HEK293T (cell line): ENCODE data around the gene DOCK10.

Source experiments
- CTCF ChIA-PET: fragments of 350-600 bp; formaldehyde crosslinking; extraction: SDS; loops from one replicate; lab custom pipeline; 2021; ENCODE audit warnings: antibody characterized with exemption, inconsistent platforms; lab: Yijun Ruan, JAX
- POLR2A ChIA-PET: fragments of 350-600 bp; formaldehyde crosslinking; extraction: SDS; loops from one replicate; lab custom pipeline; 2020; ENCODE audit warnings: antibody characterized with exemption, inconsistent platforms; lab: Yijun Ruan, JAX
- DNase-seq: peaks from one replicate; pipeline ENCODE4 v3.0.0; 2012; ENCODE audit warnings: mixed read lengths; ENCODE audit errors: extremely low spot score
- ARNT ChIP-seq: fragments of 450-650 bp; IDR thresholded peaks from 2 replicates; pipeline ENCODE4 v1.6.1; 2017; ENCODE audit warnings: mild to moderate bottlenecking
- BHLHE40 ChIP-seq: fragments of 450-650 bp; IDR thresholded peaks from 2 replicates; pipeline ENCODE4 v1.6.1; 2016; ENCODE audit warnings: mild to moderate bottlenecking, moderate library complexity, borderline replicate concordance
- CTBP1 ChIP-seq: fragments of 450-650 bp; IDR thresholded peaks from 2 replicates; pipeline ENCODE4 v1.6.1; 2016; ENCODE audit warnings: borderline replicate concordance
- ELF4 ChIP-seq: fragments of 450-650 bp; IDR thresholded peaks from 2 replicates; pipeline ENCODE4 v1.6.1; 2017; ENCODE audit warnings: antibody characterized with exemption
- FOXA1 ChIP-seq: fragments of 450-650 bp; IDR thresholded peaks from 2 replicates; pipeline ENCODE4 v1.6.1; 2016; ENCODE audit warnings: mild to moderate bottlenecking
- FOXK2 ChIP-seq: fragments of 450-650 bp; IDR thresholded peaks from 2 replicates; pipeline ENCODE4 v1.6.1; 2016; ENCODE audit warnings: mild to moderate bottlenecking
- FOXM1 ChIP-seq: fragments of 450-650 bp; IDR thresholded peaks from 2 replicates; pipeline ENCODE4 v1.6.1; 2017; ENCODE audit warnings: mild to moderate bottlenecking, borderline replicate concordance
- HDGF ChIP-seq: fragments of 450-650 bp; IDR thresholded peaks from 2 replicates; pipeline ENCODE4 v1.6.1; 2017; ENCODE audit warnings: antibody characterized with exemption, borderline replicate concordance
- L3MBTL2 ChIP-seq: fragments of 450-650 bp; conservative IDR thresholded peaks from 2 replicates; pipeline ENCODE4 v1.6.1; 2016; ENCODE audit warnings: mild to moderate bottlenecking
- LEF1 ChIP-seq: fragments of 450-650 bp; IDR thresholded peaks from 2 replicates; pipeline ENCODE4 v1.6.1; 2017; ENCODE audit warnings: mild to moderate bottlenecking, borderline replicate concordance
- NFRKB ChIP-seq: fragments of 450-650 bp; IDR thresholded peaks from 2 replicates; pipeline ENCODE4 v1.6.1; 2016; ENCODE audit warnings: mild to moderate bottlenecking, moderate library complexity
- SP1 ChIP-seq: fragments of 450-650 bp; IDR thresholded peaks from 2 replicates; pipeline ENCODE4 v1.6.1; 2017
- SUZ12 ChIP-seq: fragments of 450-650 bp; IDR thresholded peaks from 2 replicates; pipeline ENCODE4 v1.6.1; 2016; ENCODE audit warnings: mild to moderate bottlenecking
- TARDBP ChIP-seq: fragments of 450-650 bp; IDR thresholded peaks from 2 replicates; pipeline ENCODE4 v1.6.1; 2016
- ZNF384 ChIP-seq: fragments of 450-650 bp; IDR thresholded peaks from 2 replicates; pipeline ENCODE4 v1.6.1; 2016
- TF ChIP-seq, protein P1 (sequence below): fragments of 450-650 bp; IDR thresholded peaks from 2 replicates; pipeline ENCODE4 v1.6.1; 2016

The DOCK10 gene

DNA sequence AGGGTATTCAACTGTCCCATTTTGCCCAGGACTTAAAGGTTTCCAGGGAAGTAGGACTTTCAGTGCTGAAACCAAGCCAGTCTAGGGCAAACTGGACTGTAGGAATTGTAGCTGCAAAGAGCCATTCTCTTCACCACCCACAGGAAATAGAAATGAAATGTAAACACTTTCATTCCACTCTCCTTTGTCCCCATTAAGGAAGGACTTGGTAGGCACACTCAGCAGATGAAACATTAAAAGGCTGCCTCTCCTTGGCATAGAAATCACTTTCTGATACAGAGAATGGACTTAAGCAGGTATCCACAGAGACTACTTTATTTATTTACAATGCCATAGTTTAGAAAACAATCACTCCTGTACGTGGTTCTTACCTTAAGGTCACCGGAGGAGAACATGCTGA lies 223.2 kb downstream of the DOCK10 start:
- CTCF ChIA-PET = no interaction called here
- no peak for DNase-seq
- TF ChIP-seq FOXA1 = no peak
- TF ChIP-seq ELF4 = no peak
- no peak for TF ChIP-seq ZNF384
- no peak for TF ChIP-seq SUZ12
- TF ChIP-seq, protein P1, sequence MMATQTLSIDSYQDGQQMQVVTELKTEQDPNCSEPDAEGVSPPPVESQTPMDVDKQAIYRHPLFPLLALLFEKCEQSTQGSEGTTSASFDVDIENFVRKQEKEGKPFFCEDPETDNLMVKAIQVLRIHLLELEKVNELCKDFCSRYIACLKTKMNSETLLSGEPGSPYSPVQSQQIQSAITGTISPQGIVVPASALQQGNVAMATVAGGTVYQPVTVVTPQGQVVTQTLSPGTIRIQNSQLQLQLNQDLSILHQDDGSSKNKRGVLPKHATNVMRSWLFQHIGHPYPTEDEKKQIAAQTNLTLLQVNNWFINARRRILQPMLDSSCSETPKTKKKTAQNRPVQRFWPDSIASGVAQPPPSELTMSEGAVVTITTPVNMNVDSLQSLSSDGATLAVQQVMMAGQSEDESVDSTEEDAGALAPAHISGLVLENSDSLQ = no peak
- TF ChIP-seq ARNT = no peak
- TF ChIP-seq SP1 = no peak
- TF ChIP-seq FOXM1 = no peak
- TF ChIP-seq L3MBTL2 = no peak
- POLR2A ChIA-PET = no interaction called here

DNA sequence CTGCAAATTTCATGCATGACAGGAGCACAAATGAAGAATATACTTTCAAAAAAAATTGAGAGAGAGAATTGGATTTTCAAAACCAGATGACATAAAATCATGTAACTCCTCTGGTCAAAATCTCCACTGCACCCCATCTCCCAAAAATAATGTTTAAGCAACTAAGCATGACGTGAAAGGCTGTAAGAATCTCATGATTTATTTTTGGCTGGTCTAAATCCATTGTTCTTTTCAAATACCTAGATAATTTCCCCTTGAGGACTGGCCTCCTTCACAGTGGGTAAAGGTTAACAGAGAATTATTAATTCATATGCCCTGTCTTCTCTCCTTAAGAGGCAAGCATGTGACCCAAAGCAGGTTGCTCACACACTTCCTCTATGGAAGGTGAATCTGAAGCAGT lies 224.6 kb downstream of the DOCK10 start:
- CTCF ChIA-PET = no interaction called here
- POLR2A ChIA-PET = no interaction called here
- TF ChIP-seq HDGF (no peak), TARDBP (no peak), SP1 (no peak), FOXK2 (no peak), ARNT (no peak)

DNA sequence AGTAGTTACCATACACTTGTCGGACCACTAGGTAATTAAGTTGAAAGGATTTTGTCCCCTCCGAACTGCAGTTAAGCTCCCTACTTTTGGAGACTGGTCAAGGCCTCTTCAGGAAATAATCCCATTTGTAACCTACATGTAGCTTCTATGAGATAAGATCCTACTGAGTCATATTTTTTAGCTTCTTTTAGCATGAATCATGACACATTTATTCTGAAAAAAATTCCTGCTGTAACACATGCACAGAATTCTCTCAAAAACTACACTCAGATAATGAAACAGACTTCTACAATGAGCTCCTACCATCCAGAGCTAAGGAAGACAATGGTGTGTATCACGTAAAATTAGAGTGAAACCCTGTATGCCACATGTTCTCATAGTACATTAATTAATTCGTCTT lies 225.5 kb downstream of the DOCK10 start:
- TF ChIP-seq FOXM1 (no peak), CTBP1 (no peak), ARNT (no peak), HDGF (no peak), LEF1 (no peak), L3MBTL2 (no peak)
- DNase-seq = no peak
- ChIA-PET CTCF (no interaction called here), POLR2A (no interaction called here)

More for the DNA sequence above, 224.6 kb downstream of the DOCK10 start:
- no peak for DNase-seq

DNA sequence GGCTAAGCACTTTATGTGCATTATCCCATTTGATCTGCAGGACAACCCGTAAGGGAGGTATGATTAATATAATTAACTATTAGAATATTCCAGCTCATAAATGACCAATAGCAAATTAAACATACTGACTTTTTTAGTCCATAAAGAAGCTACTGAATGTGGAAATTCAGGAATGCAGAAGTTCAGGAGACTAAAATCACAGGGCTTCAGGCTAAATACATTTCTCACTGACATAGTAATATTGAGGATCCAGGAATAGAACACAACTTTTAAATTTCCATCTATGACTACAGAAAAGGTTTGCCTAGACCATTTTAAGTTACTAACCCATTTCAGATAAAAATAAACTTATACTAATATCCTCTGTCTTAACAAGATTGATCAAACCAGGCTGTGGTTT lies 228.7 kb downstream of the DOCK10 start:
- ChIA-PET POLR2A (no interaction called here), CTCF (no interaction called here)
- TF ChIP-seq L3MBTL2 (no peak), HDGF (no peak), ZNF384 (no peak), CTBP1 (no peak), BHLHE40 (no peak), ELF4 (no peak), SP1 (no peak), FOXK2 (no peak), ARNT (no peak), TARDBP (no peak), FOXM1 (no peak), SUZ12 (no peak), FOXA1 (no peak)
- DNase-seq = no peak

DNA sequence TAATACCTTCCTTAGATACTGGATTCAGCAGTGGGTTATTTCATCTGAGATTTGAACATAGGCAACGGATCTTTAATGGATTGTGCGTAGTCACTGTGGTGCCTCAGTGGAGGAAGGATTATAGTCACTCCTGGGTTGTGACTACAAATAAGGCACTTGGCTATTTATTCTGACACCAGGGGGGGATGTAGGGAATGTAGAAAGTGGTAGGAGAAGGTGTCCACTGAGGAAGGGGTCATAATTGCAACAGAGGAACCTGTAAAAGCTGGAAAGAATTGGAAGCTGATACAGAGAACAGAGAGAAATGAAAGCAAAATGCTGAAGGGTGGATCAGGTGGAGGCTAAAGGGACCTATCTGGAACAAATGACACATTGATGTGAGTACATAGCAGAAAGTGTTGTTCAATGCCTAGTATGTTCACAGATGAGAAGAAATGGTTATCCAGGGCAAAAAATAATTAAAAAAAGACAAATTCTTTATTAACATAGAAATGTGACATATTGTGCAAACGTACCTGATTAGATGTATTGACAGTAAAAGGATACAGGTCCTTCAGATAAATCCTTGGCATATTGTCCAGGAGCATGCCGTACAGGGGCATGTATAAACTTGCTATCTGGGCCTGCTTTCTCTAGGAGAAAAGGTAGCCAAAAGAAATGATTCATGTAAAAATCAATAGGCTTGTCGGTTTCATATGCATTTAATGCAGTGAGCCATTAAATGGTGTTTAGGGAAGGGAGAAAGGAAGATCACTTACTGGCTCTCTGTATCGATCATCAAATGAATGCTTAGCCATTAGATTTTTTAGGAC lies 234.9 kb downstream of the DOCK10 start:
- DNase-seq = no peak
- POLR2A ChIA-PET = no interaction called here

DNA sequence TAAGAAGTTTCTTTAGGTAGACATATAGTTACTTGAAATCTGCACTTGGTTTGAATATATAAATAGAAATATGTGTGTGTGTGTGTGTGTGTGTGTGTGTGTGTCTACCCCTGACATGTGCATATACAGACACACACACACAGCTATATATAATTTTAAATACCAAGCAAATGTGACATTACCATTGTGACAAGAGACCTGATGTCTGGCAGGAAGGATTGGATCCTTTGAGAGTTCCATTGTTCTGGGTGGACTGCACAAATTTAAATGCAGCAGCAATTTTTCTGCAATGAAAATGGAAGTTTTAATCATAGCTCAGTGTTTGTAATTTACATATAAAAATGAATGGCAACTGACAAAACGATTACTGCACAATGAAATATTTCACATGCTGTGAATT lies 238.3 kb downstream of the DOCK10 start:
- TF ChIP-seq FOXM1 (no peak), LEF1 (no peak), BHLHE40 (no peak), TARDBP (no peak)
- CTCF ChIA-PET = interaction anchor here (0.6 kb wide), 1 partner anchor 449 kb away, joined by 3 read pairs; no protein-coding TSS in a partner anchor
- DNase-seq = no peak
- POLR2A ChIA-PET = no interaction called here

More for the DNA sequence above, 234.9 kb downstream of the DOCK10 start:
- CTCF ChIA-PET = interaction anchor here (0.7 kb wide), 1 partner anchor 58 kb away, joined by 3 read pairs; no protein-coding TSS in a partner anchor
- TF ChIP-seq TARDBP (no peak), FOXK2 (no peak), FOXA1 (no peak), BHLHE40 (no peak), LEF1 (no peak), CTBP1 (no peak), FOXM1 (no peak), ZNF384 (no peak), SUZ12 (no peak), L3MBTL2 (no peak), SP1 (no peak), ARNT (no peak), HDGF (no peak), ELF4 (no peak), NFRKB (no peak)
- TF ChIP-seq, protein P1 = no peak

DNA sequence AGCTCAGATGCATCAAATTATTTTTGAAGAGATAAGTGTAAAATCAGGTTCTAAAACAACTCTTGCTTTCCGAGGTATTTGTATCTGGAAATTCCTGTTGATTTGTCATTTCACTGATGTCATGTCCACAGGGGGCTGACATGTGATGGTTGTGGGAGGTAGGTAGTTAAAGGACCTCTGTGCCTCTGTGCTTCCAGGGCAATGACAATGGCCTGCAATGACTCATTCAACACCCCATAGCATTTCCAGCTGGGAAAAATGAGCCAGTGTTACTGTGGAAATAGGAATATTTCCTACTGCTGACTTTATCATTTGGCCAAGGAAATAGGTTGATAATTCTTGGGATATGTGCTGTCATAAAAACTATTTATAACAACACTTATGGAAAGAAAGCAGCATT lies 239.9 kb downstream of the DOCK10 start:
- TF ChIP-seq CTBP1 (no peak), HDGF (no peak), LEF1 (no peak), SUZ12 (no peak), ELF4 (no peak), TARDBP (no peak), SP1 (no peak)
- TF ChIP-seq, protein P1 = no peak
- no peak for DNase-seq
- CTCF ChIA-PET = no interaction called here
- POLR2A ChIA-PET = no interaction called here
